Measurements from ENCODE around the gene SPNS2. TPM values are rescaled to one million over a fixed set of nuclear protein-coding genes. Genes with fewer than 3 reads are reported as not detected.

The SPNS2 gene
- total RNA-seq, 1 donor from 2014 or later = 0.70 TPM

GRCh38 chr17:4530799-4531730, 32.4 kb downstream of the SPNS2 start:
- Mint-ChIP-seq H3K27ac (ENCODE audit: unreplicated experiment) (no peak overlapping the region), H3K4me1 (ENCODE audit: low read depth) (no peaks in the 10 kb centered on the region), H3K4me3 (ENCODE audit: unreplicated experiment) (no peak overlapping the region), H3K27me3 (ENCODE audit: low read depth) (peaks cover 3% of the 10 kb centered on the region), H3K36me3 (ENCODE audit: low read depth) (no peaks in the 10 kb centered on the region), H3K9me3 (ENCODE audit: low read depth) (no peaks in the 10 kb centered on the region)
- DNase-seq (ENCODE audit: low spot score) = no peak
- TF ChIP-seq, protein P1, sequence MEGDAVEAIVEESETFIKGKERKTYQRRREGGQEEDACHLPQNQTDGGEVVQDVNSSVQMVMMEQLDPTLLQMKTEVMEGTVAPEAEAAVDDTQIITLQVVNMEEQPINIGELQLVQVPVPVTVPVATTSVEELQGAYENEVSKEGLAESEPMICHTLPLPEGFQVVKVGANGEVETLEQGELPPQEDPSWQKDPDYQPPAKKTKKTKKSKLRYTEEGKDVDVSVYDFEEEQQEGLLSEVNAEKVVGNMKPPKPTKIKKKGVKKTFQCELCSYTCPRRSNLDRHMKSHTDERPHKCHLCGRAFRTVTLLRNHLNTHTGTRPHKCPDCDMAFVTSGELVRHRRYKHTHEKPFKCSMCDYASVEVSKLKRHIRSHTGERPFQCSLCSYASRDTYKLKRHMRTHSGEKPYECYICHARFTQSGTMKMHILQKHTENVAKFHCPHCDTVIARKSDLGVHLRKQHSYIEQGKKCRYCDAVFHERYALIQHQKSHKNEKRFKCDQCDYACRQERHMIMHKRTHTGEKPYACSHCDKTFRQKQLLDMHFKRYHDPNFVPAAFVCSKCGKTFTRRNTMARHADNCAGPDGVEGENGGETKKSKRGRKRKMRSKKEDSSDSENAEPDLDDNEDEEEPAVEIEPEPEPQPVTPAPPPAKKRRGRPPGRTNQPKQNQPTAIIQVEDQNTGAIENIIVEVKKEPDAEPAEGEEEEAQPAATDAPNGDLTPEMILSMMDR (IDR thresholded peaks at IDR 0.05) = no peak

DNA sequence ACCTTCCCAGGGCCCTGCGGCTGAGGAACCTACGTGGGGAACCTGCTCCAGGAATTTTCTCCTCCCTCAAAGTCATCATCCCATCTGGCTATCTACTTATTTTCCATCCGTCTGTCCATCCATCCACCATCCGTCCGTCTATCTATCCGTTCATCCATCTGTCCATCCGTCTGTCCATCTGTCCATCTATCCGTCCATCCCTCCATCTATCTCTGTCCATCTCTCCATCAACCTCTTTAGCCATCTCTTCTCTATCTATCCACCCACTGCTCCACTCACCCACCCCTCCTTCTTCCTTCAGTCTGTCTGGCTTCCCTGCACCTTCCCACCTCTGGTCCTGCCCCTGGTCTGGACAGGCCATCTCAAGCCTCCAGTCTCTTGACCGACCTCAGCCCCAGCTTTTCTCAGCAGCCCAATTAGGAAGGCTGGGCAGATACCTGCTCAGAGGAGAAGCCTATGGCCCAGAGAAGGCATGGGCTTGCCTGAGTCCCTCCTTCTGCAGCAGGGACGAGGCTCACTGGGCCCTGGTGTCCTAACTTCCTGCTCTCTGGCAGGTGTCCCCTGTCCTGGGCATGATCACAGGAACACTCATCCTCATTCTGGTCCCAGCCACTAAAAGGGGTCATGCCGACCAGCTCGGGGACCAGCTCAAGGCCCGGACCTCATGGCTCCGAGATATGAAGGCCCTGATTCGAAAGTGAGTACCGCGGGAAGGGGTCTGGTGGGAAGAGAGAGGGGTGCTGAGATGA, 33.5 kb downstream of the SPNS2 start:
- Mint-ChIP-seq H3K9me3 (ENCODE audit: low read depth) (no peaks in the 10 kb centered on the region), H3K4me1 (ENCODE audit: low read depth) (no peaks in the 10 kb centered on the region), H3K27ac (ENCODE audit: unreplicated experiment) (no peak overlapping the region), H3K36me3 (ENCODE audit: low read depth) (no peaks in the 10 kb centered on the region), H3K4me3 (ENCODE audit: unreplicated experiment) (no peak overlapping the region), H3K27me3 (ENCODE audit: low read depth) (peaks cover 3% of the 10 kb centered on the region)
- TF ChIP-seq, protein P1 (IDR thresholded peaks at IDR 0.05) = no peak
- DNase-seq (ENCODE audit: low spot score) = no peak

DNA sequence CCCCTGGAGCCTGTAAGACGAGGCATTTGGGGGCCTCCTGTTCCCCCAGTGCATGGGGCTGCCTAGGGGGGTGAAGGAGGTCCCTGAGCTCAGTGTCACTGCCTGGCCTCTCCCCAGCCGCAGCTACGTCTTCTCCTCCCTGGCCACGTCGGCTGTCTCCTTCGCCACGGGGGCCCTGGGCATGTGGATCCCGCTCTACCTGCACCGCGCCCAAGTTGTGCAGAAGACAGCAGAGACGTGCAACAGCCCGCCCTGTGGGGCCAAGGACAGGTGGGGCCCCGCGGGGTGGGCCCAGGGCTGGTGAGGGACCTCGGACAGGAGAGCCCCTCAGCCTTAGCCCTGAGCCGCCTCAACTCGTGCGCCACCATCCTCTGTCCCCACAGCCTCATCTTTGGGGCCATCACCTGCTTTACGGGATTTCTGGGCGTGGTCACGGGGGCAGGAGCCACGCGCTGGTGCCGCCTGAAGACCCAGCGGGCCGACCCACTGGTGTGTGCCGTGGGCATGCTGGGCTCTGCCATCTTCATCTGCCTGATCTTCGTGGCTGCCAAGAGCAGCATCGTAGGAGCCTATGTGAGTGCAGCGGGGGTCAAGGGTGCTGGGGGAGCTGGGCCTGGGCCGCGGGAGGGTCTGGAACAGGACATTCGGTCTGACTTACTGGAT, 34.3 kb downstream of the SPNS2 start:
- Mint-ChIP-seq H3K27ac (ENCODE audit: unreplicated experiment) (no peak overlapping the region), H3K4me3 (ENCODE audit: unreplicated experiment) (no peak overlapping the region), H3K36me3 (ENCODE audit: low read depth) (no peaks in the 10 kb centered on the region), H3K4me1 (ENCODE audit: low read depth) (no peaks in the 10 kb centered on the region), H3K9me3 (ENCODE audit: low read depth) (no peaks in the 10 kb centered on the region), H3K27me3 (ENCODE audit: low read depth) (peaks cover 3% of the 10 kb centered on the region)
- no peak for DNase-seq (ENCODE audit: low spot score)
- TF ChIP-seq, protein P1 (IDR thresholded peaks at IDR 0.05) = no peak

DNA sequence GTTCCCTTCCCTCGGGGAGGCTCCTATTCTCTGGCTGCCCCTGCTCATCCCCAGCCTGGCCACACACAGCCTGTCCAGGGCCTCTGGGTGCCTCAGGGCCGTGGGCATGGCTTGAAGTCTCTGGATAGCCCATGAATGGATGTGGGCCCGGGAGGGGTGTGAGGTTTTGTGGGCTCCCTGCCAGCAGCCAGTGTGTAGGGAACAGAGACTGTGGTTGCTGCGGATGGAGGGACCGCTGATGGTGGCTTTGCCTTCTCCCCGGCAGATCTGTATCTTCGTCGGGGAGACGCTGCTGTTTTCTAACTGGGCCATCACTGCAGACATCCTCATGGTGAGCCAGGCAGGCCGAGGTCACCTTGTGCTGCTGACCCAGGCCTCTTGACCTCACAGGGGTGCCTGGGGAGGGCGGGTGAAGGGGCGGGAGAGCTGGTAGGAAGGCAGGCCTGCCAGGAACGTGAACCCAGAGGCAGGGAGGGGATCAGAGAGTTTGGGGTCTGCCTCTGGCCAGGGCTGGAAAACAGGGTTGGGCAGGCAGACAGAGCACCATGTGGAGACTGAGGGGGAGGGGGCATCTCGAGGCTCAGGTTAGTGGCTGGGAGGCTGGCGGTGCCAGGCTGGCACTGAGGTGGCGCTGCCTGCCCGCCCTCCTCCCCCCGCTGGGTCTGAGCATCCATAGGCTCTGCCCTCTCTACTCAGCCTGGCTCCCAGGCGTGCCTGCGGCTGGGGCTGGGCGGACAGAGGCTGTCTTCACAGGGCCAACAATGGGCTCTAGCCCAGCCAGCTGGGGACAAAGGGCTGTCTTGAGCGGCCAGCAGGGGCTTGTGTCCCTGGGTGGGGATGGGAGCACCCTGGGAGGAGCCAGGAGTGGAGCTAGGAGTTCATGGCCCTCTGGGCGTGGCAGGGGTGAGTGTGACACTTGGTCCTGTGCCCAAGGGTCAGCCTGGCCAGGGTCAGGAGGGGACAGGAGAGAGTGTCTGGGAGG, 35.1 kb downstream of the SPNS2 start:
- TF ChIP-seq, protein P1 (IDR thresholded peaks at IDR 0.05) = no peak
- Mint-ChIP-seq H3K27me3 (ENCODE audit: low read depth) (peaks cover 3% of the 10 kb centered on the region), H3K36me3 (ENCODE audit: low read depth) (no peaks in the 10 kb centered on the region), H3K27ac (ENCODE audit: unreplicated experiment) (no peak overlapping the region), H3K9me3 (ENCODE audit: low read depth) (no peaks in the 10 kb centered on the region), H3K4me3 (ENCODE audit: unreplicated experiment) (no peak overlapping the region), H3K4me1 (ENCODE audit: low read depth) (no peaks in the 10 kb centered on the region)
- no peak for DNase-seq (ENCODE audit: low spot score)

Measured in chondrocyte (in vitro differentiated cells).